ENCODE data around the gene RMDN3.

GRCh38 chr15:40731034-40731433 lies 24.0 kb downstream of the RMDN3 start:
- TF ChIP-seq, protein P1, sequence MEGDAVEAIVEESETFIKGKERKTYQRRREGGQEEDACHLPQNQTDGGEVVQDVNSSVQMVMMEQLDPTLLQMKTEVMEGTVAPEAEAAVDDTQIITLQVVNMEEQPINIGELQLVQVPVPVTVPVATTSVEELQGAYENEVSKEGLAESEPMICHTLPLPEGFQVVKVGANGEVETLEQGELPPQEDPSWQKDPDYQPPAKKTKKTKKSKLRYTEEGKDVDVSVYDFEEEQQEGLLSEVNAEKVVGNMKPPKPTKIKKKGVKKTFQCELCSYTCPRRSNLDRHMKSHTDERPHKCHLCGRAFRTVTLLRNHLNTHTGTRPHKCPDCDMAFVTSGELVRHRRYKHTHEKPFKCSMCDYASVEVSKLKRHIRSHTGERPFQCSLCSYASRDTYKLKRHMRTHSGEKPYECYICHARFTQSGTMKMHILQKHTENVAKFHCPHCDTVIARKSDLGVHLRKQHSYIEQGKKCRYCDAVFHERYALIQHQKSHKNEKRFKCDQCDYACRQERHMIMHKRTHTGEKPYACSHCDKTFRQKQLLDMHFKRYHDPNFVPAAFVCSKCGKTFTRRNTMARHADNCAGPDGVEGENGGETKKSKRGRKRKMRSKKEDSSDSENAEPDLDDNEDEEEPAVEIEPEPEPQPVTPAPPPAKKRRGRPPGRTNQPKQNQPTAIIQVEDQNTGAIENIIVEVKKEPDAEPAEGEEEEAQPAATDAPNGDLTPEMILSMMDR (IDR thresholded peaks at IDR 0.05): no peak
- TF ChIP-seq JUNB (IDR thresholded peaks at IDR 0.05): no peak
- TF ChIP-seq E2F6 (IDR thresholded peaks at IDR 0.05; ENCODE audit: borderline replicate concordance, low read depth): no peak
- TF ChIP-seq SREBF2 (IDR thresholded peaks at IDR 0.05): no peak
- no peak for TF ChIP-seq POLR2A (IDR thresholded peaks at IDR 0.05; ENCODE audit: low read length)
- no peak for TF ChIP-seq EP300 (IDR thresholded peaks at IDR 0.05)
- TF ChIP-seq TFCP2L1 (CRISPR knock-in tag; IDR thresholded peaks at IDR 0.05): no peak
- no peak for TF ChIP-seq BHLHE40 (IDR thresholded peaks at IDR 0.05; ENCODE audit: low read depth, low read length)
